Measurements from ENCODE around the gene TBC1D12. TPM values are rescaled to one million over a fixed set of nuclear protein-coding genes. Genes with fewer than 3 reads are reported as not detected.

Gene TBC1D12
- total RNA-seq, 2 donors from 2014 or later: 13.8 to 22.3 TPM

DNA sequence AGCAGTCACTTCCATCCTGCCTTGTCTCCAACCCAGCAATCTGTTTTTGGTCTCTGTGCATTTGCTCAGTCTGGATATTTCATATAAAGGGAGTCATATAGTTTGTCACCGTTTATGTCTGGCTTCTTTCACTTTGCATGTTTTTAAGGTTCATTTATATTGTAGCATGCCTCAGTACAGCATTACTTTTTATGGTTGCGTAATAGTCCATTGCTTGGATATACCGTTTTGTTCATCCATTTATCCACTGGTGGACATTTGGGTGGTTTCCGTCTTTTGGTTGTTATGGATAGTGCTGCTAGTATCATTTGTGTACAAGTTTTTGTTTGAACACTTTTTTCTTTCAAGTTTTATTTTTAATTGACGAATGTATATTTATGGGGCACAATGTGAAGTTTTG, 18.2 kb downstream of the TBC1D12 start:
- no peaks in the 10 kb centered on the region for H3K4me1 ChIP-seq (replicated peaks)
- intact Hi-C loops (cut with DNase I): no loop called here
- H3K27ac ChIP-seq: no peak overlapping the region
- H3K36me3 ChIP-seq: no peaks in the 10 kb centered on the region
- DNase-seq (ENCODE audit: low spot score): no peak
- H3K27me3 ChIP-seq (replicated peaks; ENCODE audit: insufficient read depth): no peaks in the 10 kb centered on the region
- WGBS: 98% methylated on average over 5 of the region's 5 CpGs
- no peak overlapping the region for H3K4me3 ChIP-seq
- H3K9me3 ChIP-seq: no peaks in the 10 kb centered on the region
- no peak for TF ChIP-seq POLR2A (IDR thresholded peaks at IDR 0.05)
- TF ChIP-seq, protein P1, sequence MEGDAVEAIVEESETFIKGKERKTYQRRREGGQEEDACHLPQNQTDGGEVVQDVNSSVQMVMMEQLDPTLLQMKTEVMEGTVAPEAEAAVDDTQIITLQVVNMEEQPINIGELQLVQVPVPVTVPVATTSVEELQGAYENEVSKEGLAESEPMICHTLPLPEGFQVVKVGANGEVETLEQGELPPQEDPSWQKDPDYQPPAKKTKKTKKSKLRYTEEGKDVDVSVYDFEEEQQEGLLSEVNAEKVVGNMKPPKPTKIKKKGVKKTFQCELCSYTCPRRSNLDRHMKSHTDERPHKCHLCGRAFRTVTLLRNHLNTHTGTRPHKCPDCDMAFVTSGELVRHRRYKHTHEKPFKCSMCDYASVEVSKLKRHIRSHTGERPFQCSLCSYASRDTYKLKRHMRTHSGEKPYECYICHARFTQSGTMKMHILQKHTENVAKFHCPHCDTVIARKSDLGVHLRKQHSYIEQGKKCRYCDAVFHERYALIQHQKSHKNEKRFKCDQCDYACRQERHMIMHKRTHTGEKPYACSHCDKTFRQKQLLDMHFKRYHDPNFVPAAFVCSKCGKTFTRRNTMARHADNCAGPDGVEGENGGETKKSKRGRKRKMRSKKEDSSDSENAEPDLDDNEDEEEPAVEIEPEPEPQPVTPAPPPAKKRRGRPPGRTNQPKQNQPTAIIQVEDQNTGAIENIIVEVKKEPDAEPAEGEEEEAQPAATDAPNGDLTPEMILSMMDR (IDR thresholded peaks at IDR 0.05): no peak
- no peak for TF ChIP-seq POLR2AphosphoS5 (IDR thresholded peaks at IDR 0.05)

GRCh38 chr10:94420998-94421528, 18.7 kb downstream of the TBC1D12 start:
- H3K27ac ChIP-seq: no peak overlapping the region
- intact Hi-C loops (cut with DNase I): no loop called here
- 74% methylated on average over 1 of the region's 1 CpG for WGBS
- no peaks in the 10 kb centered on the region for H3K36me3 ChIP-seq
- no peaks in the 10 kb centered on the region for H3K9me3 ChIP-seq
- H3K27me3 ChIP-seq (replicated peaks; ENCODE audit: insufficient read depth): no peaks in the 10 kb centered on the region
- H3K4me3 ChIP-seq: no peak overlapping the region
- no peaks in the 10 kb centered on the region for H3K4me1 ChIP-seq (replicated peaks)
- no peak for DNase-seq (ENCODE audit: low spot score)
- TF ChIP-seq POLR2AphosphoS5 (IDR thresholded peaks at IDR 0.05) (no peak), POLR2A (IDR thresholded peaks at IDR 0.05) (no peak)
- TF ChIP-seq, protein P1 (IDR thresholded peaks at IDR 0.05): no peak

DNA sequence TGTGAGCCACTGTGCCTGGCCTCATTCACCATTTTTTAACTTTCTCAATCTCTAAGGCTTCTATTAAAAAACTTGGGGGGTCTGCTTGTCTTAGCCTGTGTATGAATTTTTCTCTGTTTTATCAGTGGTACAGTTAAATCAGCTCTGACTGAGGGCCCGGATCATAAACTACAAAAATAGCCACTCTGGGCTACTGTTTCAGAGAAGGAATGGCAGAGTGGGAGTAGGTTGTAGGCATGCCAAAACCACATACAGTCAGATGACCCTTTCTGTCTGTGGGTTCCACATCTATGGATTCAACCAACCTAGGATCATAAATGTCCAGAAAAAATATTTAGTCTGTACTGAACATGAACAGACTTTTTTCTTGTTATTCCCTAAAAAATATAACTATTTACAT, 21.3 kb downstream of the TBC1D12 start:
- intact Hi-C loops (cut with DNase I): no loop called here
- H3K4me3 ChIP-seq: no peak overlapping the region
- WGBS: 45% methylated on average over 1 of the region's 1 CpG
- no peak for TF ChIP-seq POLR2AphosphoS5 (IDR thresholded peaks at IDR 0.05)
- no peak for TF ChIP-seq POLR2A (IDR thresholded peaks at IDR 0.05)
- TF ChIP-seq, protein P1 (IDR thresholded peaks at IDR 0.05): no peak
- no peak for DNase-seq (ENCODE audit: low spot score)
- no peaks in the 10 kb centered on the region for H3K4me1 ChIP-seq (replicated peaks)
- no peaks in the 10 kb centered on the region for H3K27me3 ChIP-seq (replicated peaks; ENCODE audit: insufficient read depth)
- H3K9me3 ChIP-seq: no peaks in the 10 kb centered on the region
- no peak overlapping the region for H3K27ac ChIP-seq
- no peaks in the 10 kb centered on the region for H3K36me3 ChIP-seq

DNA sequence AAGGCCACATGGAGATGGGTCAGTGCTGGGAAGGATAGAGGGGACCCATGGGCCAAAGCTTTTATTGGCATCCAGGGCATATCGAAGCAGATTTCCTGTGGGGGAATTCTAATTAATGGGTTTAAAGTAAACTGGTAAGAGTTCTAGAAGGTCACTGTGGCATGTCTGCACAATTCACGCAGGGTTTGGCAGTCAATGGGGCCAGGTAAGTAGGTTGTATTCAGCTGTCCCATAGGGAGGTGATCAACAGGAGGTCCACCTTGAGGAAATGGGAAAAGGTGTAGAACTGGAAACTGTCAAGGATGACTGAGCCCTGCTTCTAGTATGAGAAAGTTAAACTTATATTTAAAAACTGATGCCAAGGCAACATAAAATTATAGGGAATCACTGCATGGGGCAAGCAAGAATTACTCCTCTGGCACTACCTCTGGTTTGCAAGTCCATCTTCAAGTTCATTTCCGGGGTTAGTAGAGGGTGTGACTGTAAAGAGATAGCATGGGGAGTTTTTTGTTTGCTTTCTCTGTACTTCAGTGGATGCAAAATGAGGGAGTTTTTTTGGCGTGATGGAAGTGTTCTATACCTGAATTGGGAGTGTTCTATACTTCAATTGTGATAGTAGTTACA, 22.5 kb downstream of the TBC1D12 start:
- no peak for DNase-seq (ENCODE audit: low spot score)
- WGBS: 96% methylated on average over 4 of the region's 4 CpGs
- H3K27ac ChIP-seq: no peak overlapping the region
- no peaks in the 10 kb centered on the region for H3K36me3 ChIP-seq
- no peaks in the 10 kb centered on the region for H3K9me3 ChIP-seq
- TF ChIP-seq POLR2A (IDR thresholded peaks at IDR 0.05): no peak
- TF ChIP-seq POLR2AphosphoS5 (IDR thresholded peaks at IDR 0.05): no peak
- TF ChIP-seq, protein P1 (IDR thresholded peaks at IDR 0.05): no peak
- no peaks in the 10 kb centered on the region for H3K27me3 ChIP-seq (replicated peaks; ENCODE audit: insufficient read depth)
- no peak overlapping the region for H3K4me3 ChIP-seq
- intact Hi-C loops (cut with DNase I): no loop called here
- no peaks in the 10 kb centered on the region for H3K4me1 ChIP-seq (replicated peaks)

- no peak overlapping the region for H3K27ac ChIP-seq
- no peaks in the 10 kb centered on the region for H3K27me3 ChIP-seq (replicated peaks; ENCODE audit: insufficient read depth)
- no peaks in the 10 kb centered on the region for H3K4me1 ChIP-seq (replicated peaks)
- H3K36me3 ChIP-seq: no peaks in the 10 kb centered on the region
- no peaks in the 10 kb centered on the region for H3K9me3 ChIP-seq
- no peak overlapping the region for H3K4me3 ChIP-seq
- no peak for TF ChIP-seq POLR2A (IDR thresholded peaks at IDR 0.05)
- TF ChIP-seq, protein P1 (IDR thresholded peaks at IDR 0.05): no peak
- TF ChIP-seq POLR2AphosphoS5 (IDR thresholded peaks at IDR 0.05): no peak
- no peak for DNase-seq (ENCODE audit: low spot score)
- intact Hi-C loops (cut with DNase I): no loop called here
Observed at GRCh38 chr10:94425942-94426341, 23.6 kb downstream of the TBC1D12 start.

All from prostate gland (tissue), 2 donors.